Left lung (tissue), 10 donors: Measurements from ENCODE around the gene KCNH2. TPM values are rescaled to one million over a fixed set of nuclear protein-coding genes. Genes with fewer than 3 reads are reported as not detected.

Experiments used
- ATAC-seq: fragments of 200-7000 bp; cut with Tn5 transposase; one replicate; pipeline ENCODE4 v1.9.1; 2020; ENCODE audit warnings: moderate library complexity
- DNase-seq, 4 donors: peaks; one replicate each; pipeline ENCODE4 v3.0.0-alpha.2; 2013 to 2020
- H3K27ac ChIP-seq, 2 donors: fragments of 200-600 bp; sonication (generic) in 1 of 2; one replicate each; pipeline versions ENCODE4 v1.5.0 to v1.8.0; 2020 to 2021
- H3K27me3 ChIP-seq, 2 donors: fragments of 200-600 bp; sonication (generic) in 1 of 2; one replicate each; pipeline versions ENCODE4 v1.5.0 to v1.8.0; 2020 to 2021
- H3K36me3 ChIP-seq, 2 donors: fragments of 200-600 bp; sonication (generic) in 1 of 2; one replicate each; pipeline versions ENCODE4 v1.5.0 to v1.8.0; 2020 to 2021
- H3K4me1 ChIP-seq, 2 donors: fragments of 200-600 bp; one replicate each; pipeline ENCODE4 v1.8.0; 2021
- H3K4me3 ChIP-seq, 2 donors: fragments of 200-600 bp; sonication (generic) in 1 of 2; one replicate each; pipeline versions ENCODE4 v1.5.0 to v1.8.0; 2020 to 2021; ENCODE audit warnings: mild to moderate bottlenecking in 1 of 2
- H3K9me3 ChIP-seq, 2 donors: fragments of 200-600 bp; sonication (generic) in 1 of 2; one replicate each; pipeline versions ENCODE4 v1.5.0 to v1.8.0; 2020 to 2021
- intact Hi-C, 2 donors: fragments of 100-400 bp; cut with DNase I; formaldehyde crosslinking; loops; one replicate each; pipeline versions ENCODE4 v1.11.2 to v1.14.2; 2022
- polyA plus RNA-seq, 6 donors: library from polyadenylated mRNA; unstranded; fragments of 120-200 nt; gene quantifications; one replicate each; pipeline ENCODE4 v1.2.1, GENCODE V29; 2013; ENCODE audit not compliant: insufficient read length in 6 of 6
- total RNA-seq, 2 donors: library from RNA; stranded (reverse); fragmentation: NEBNext Ultra II Directional; extraction: Animal tissue kit (Norgen Biotek cat#: 25700); gene quantifications; one replicate each; pipeline ENCODE4 v1.2.1, GENCODE V29; 2021
- TF ChIP-seq, protein P1 (sequence below), 2 donors: fragments of 200-600 bp; sonication (generic) in 1 of 2; IDR thresholded peaks; one replicate each; pipeline versions ENCODE4 v1.5.0 to v1.8.0; 2021; ENCODE audit warnings: antibody characterized with exemption in 2 of 2
- donor health status: DM: no; HTN: yes; CAD: no.
- donor health status: DM: no; HTN: no; CAD: no.

The KCNH2 gene
- total and polyA plus RNA-seq, 8 donors, result 0.82 to 5.3 (median 4.2) TPM

DNA sequence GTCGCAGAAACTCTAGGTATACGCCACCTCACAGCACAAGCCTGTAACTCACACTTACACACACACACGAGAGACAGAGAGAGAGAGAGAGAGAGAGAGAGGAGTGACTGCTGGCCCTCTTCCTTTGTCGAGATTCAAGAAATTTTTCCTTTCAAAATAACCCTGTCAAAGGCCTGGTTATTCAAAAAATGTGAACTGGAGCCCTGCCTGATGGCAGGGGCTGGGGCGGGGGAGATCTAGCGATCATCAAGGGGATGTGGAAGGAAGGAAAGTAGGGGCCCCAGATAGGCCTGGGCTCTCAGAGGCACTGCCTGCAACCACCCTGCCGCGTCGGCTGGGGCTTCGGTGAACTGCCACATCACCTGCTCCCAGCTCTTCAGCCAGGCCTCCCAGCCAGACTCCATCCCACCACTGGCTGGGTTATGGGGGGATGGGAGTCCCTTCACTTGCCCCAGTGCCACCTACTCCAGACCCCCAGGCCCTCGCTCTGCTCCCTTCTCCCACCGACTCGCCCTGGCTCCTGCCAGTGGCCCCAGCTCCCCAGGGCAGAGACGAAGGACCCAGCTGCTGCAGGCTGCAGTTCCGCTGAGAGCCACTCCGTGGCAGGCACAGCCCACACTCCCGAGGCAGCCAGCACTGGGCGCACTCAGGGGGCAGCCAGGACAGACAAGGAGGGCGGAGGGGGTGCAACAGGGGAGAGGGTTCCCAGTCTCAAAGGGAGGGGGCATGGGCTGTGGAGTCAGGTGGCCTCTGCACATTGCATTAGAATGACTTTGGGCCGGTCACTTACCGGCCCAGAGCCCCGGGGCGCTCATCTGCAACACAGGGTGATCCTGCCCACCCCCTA is 15.3 kb downstream of the KCNH2 start:
- intact Hi-C loops, result no loop called here
- peak in 2 of 4 donors; percentile 69 to 81 for DNase-seq
- H3K4me1 ChIP-seq, result peaks cover 0 to 5% of the 10 kb centered on the region in 2 donors
- peak; percentile 92 for ATAC-seq
- TF ChIP-seq, protein P1, sequence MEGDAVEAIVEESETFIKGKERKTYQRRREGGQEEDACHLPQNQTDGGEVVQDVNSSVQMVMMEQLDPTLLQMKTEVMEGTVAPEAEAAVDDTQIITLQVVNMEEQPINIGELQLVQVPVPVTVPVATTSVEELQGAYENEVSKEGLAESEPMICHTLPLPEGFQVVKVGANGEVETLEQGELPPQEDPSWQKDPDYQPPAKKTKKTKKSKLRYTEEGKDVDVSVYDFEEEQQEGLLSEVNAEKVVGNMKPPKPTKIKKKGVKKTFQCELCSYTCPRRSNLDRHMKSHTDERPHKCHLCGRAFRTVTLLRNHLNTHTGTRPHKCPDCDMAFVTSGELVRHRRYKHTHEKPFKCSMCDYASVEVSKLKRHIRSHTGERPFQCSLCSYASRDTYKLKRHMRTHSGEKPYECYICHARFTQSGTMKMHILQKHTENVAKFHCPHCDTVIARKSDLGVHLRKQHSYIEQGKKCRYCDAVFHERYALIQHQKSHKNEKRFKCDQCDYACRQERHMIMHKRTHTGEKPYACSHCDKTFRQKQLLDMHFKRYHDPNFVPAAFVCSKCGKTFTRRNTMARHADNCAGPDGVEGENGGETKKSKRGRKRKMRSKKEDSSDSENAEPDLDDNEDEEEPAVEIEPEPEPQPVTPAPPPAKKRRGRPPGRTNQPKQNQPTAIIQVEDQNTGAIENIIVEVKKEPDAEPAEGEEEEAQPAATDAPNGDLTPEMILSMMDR (IDR thresholded peaks at IDR 0.05), result peak; percentile 79 to 87
- H3K4me3 ChIP-seq, result no peak overlapping the region
- no peaks in the 10 kb centered on the region for H3K36me3 ChIP-seq
- H3K27ac ChIP-seq, result no peak overlapping the region
- H3K9me3 ChIP-seq, result no peaks in the 10 kb centered on the region
- peaks cover 0 to 85% of the 10 kb centered on the region in 2 donors for H3K27me3 ChIP-seq

DNA sequence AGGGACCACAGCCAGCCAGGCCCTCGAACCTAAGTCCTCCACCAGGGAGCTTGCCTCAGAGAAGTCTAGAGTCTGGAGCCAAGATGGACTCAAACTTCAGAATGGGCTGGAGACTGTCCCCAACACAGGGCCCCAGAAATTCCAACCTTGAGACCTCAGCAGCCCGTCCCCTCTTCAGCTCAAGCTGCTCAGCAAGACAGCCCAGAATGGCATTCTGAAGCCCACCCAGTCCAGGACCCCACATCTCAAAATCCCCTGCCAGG is 15.9 kb downstream of the KCNH2 start:
- ATAC-seq (no peak), DNase-seq (no peak)
- Histone ChIP-seq H3K9me3 (no peaks in the 10 kb centered on the region), H3K27ac (no peak overlapping the region), H3K4me3 (no peak overlapping the region), H3K36me3 (no peaks in the 10 kb centered on the region), H3K4me1 (peaks cover 0 to 5% of the 10 kb centered on the region in 2 donors), H3K27me3 (peaks cover 0 to 90% of the 10 kb centered on the region in 2 donors)
- TF ChIP-seq, protein P1 (IDR thresholded peaks at IDR 0.05), result no peak
- intact Hi-C loops, result no loop called here

DNA sequence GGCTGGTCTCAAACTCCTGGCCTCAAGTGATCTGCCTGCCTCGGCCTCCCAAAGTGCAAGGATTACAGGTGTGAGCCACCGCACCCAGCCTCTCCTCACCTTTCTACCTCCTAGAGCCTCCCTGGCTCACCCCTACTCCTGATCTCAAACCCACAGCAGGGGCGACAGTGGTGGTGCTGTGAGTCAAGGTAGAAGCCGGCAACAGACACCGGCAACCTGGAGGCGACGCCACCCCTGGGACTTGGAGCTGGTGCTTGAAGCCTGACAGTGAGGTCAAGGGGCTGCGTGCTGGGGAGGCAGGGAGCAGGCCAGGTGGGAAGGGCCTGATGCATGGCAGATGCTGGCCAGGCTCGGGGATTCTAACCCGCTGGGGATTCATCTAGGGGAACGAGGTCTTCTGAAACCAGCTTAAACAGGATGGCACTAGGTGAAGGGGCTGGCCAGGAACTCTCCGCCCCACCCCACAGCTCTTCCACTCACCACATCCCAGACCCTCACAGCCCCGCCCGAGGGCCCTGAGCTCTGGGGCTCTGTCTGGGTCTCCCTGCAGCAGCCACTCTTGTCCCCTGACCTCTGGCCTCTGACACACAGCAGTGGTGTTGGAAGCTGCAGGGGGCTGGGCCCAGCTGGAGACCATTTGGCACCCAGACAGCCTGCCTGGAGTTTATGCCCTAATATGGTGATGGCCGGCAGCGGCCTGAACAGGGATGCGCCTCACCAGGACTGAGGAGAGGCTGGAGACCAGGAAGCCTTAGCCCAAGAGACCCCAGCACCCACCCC is 16.4 kb downstream of the KCNH2 start:
- Histone ChIP-seq H3K36me3 (no peaks in the 10 kb centered on the region), H3K27ac (no peak overlapping the region), H3K4me1 (peaks cover 0 to 5% of the 10 kb centered on the region in 2 donors), H3K9me3 (no peaks in the 10 kb centered on the region), H3K4me3 (no peak overlapping the region), H3K27me3 (peaks cover 0 to 91% of the 10 kb centered on the region in 2 donors)
- ATAC-seq (no peak), DNase-seq (peak in 2 of 4 donors; percentile 65 to 66)
- intact Hi-C loops, result no loop called here
- TF ChIP-seq, protein P1 (IDR thresholded peaks at IDR 0.05), result no peak

DNA sequence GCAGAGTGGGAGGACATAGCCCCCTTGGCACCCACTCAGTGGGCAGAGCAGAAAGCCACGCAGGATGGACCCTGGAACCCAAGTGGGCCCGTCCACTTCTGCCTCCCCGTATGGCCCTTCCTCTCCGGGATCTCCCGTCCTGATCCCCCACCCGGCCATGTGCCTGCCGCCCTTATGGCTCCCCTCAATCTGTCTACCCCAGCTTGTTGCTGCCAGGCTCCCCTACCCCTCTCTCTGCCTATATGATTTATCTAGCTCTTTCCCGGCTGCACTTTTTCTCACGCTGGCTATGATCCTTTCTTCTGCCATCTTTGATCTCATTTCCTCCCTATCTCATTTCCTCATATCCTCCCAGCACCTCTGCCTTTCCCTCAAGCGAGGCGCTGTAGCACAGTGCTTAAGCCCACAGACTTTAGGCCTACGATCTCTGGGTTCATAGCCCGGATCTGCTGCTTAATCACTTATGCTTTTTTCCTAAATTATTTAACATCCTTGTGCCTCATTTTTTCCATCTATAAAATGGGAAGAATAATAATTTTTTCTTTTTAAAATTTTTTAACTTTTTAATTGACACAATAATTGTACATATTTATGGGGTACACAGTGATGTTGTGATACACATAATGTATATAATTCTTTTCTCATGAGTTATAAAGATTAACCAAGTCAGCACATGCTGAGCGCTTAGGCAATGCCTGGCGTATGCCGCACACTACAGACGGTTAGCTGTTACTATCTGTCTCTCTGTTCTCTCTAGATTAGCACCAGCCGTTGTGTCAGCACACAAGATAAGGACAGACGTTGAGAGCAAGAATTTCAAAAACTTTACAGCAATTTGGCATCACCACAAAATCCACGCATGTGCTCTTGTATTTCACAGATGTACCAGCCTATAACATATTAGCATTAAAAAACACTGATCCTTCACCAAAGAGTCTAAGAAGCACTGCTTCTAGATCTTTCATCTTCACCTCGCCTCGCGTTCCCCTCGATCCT is 18.1 kb downstream of the KCNH2 start:
- H3K9me3 ChIP-seq, result no peaks in the 10 kb centered on the region
- ATAC-seq (no peak), DNase-seq (peak in 2 of 4 donors; percentile 38 to 68)
- H3K4me1 ChIP-seq, result peaks cover 4 to 5% of the 10 kb centered on the region in 2 donors
- no peak overlapping the region for H3K27ac ChIP-seq
- no peak overlapping the region for H3K4me3 ChIP-seq
- intact Hi-C loops, result no loop called here
- peaks cover 0 to 97% of the 10 kb centered on the region in 2 donors for H3K27me3 ChIP-seq
- TF ChIP-seq, protein P1 (IDR thresholded peaks at IDR 0.05), result no peak
- H3K36me3 ChIP-seq, result no peaks in the 10 kb centered on the region
